GM21447 (cell line): ENCODE data around the gene PRR33.
"Not testable (repeated sequence)": the region's sequence is repeated elsewhere in the genome, so short reads cannot be mapped to it uniquely, and the experiment has no call there.

Experiments used
- ATAC-seq: cut with Tn5 transposase; IDR thresholded peaks from one replicate; pipeline ENCODE4 v1.9.1; 2021; ENCODE audit not compliant: unreplicated experiment

The PRR33 gene

DNA sequence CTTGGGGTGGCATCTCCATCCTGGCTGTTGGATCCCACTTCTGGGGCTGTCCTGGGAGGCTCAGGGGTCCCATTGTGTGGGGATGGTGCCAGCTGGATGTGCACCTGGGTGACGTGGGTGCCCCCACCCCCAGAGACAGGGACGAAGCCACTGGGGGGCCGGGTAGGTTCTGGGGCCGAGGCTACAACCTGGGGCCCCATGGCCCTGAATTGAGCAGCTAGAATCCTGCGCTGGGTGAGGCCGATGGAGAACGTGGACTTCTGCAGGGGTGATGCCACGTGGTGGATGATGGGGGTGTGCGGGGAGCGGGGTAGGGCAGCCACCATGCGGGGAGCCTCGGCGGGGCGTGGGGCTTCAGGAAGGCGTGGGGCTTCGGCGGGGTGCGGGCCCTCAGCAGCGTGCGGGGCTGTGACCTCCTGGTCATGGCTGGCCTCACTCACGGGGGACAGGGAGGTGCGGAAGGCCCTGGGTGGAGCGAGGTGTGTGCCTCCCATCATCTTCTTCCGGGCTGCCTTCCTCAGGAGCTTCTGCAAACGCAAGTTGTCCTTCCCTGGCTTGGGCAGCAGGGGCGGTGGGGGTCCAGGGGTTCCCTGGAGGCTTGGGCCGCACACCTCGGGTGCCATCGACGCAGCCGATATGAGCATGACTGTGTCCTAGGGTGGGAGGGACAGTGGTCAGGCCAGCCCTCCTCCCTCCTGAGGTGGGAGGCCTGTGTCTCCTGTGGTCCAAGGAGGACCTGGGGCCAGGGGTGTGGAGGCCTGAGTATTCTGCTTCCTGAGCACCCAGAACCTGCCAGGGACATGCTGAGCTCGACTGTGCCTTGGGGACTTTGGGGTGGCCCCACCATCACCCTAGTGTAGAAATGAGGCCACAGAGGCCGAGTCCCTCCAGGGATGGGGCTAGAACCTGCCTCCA is 1.5 kb downstream of the PRR33 start:
- no peak for ATAC-seq

DNA sequence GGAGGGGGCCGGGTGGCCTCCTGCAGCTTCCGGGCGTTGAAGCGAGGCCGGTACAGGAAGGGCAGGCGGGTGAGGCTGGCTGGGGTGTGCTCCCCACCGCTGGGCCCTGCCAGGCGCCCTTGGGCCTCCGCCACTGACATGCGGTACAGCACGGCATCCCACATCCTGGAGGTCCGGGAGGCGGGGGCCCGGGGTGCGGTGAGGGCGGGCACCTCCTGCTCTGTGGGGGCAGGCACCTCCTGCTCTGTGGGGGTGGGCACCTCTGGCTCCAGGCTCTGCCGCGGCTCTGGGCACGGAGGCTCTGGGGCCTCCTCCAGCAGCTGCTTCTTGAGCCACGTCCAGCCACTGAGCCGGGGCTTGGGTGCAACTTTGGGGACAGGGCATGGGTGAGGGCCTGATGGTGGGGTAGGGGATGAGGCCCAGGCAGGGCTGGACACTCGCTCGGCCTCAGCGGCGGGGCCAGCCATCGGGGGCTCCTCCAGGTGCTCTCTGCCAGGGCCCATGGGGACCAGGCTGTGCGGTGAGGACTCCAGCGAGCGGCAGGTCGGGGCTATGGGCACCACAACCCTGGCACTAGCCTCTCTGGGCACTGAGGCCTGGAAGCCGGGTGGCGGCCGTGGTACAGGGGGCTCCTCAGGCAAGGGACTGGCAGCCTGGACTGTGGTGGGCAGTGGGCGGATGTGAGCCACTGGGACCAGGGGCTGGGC is 2.3 kb downstream of the PRR33 start:
- no peak for ATAC-seq

DNA sequence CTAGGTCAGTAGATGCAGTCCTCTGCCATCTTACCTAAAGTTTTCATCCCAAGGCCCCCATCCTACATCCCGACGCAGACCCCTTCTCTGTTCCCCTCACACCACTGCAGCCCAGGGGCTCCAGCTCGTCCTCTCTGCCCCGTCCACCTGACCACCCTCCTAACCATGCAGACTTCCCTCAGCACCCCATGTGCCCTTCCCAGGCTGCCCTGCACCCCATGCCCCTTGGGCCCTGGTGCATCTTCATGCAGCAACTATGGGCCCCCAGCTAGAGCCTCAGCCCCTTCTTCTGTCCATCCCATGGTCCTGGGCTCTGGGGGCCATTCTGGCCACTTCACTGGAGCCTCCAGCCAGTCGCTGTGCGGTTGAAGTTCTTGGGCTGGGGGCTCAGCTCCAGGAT is 2.9 kb downstream of the PRR33 start:
- ATAC-seq: no peak

DNA sequence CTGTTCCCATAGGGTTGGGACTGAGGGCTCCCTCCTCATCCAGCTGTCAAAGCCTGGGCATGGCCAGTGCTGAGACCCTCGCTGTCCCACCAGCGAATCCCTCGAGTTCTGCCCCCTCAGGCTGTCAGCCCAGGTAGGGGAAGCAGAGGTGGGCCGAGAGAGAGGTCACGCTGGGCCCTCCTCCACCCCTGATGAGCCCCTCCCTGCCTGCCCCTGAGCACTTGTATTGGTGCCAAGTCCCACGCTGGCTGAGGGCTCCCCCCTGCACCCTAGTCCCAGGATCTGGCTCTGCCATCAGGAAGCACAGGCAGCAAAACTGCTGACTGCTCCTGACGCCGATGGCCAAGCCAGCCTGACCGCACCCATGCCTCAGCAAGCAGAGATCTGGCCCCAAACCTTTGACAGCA is 3.3 kb downstream of the PRR33 start:
- no peak for ATAC-seq

DNA sequence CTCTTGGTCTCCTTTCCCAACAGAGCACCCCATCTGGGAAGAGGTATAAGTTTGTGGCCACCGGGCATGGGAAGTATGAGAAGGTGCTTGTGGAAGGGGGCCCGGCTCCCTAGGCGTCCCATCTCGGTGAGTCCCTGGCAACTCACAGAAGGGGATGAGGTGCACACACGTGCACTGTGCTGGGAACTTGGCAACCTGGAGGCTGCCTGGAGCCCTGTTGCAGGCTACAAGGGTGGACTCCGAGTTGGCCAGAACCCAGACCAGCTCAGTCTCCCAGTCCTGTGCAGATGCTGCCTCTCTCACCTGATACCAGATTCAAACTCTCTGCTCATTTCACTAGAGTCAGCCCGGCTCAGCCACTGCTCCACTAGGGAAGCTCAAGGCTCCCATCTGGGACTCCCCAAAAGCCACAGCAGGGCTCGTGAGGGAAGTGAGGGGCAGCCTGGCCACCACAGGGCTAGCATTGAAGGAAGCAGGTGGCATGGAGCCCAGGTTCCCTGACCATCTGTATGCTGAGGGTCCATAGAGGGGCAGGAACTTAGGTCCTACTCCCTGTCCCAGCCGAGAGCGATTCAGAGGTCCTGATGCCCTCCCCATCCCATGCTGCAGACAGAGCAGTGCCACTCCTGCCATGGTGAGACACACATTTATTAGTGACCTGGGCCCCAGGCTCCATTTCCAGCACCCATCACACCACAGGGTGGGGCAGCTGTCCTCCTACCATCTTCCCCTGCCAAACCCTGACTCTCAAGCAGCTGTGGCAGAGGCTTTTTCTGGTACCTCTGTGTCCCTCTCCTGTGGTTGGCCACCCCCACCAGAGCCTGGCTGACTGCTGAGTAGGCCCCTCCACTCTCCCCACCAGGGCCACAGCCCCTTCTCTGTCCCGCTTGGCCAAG is 4.0 kb downstream of the PRR33 start:
- ATAC-seq: no peak

DNA sequence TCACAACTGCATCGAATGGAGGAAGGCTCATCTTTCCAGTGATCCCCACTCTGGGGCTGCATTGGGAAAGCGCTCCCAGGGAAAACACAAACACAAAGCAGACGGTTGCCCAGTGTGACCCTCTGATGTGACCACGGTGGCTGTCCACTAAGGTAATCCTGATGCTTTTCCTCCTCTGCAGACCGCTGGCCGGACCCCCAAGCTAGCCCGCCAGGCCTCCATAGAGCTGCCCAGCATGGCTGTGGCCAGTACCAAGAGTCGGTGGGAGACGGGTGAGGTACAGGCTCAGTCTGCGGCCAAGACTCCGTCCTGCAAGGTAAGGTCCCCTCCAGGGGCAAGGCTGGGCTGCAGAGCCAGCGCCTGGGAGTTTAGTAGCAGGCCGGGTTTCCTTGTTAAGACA is 5.1 kb downstream of the PRR33 start:
- not testable (repeated sequence) for ATAC-seq

DNA sequence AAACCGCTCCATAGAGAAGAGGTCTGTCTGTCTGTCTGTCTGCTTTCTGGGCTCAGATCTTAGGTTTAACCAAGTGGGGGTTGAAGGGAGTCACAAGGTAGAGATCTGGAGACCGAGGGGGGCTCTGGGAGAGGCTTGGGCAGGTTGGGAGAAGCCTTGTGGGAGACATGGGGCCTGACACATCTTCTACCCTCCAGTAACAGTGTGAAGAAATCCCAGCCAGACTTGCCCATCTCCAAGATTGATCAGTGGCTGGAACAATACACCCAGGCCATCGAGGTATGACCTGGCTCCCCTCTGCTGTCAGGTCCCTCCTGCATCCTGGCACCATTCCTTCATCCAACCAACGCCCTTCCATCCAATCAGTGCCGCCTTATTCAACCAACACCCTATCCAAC is 7.4 kb downstream of the PRR33 start:
- no peak for ATAC-seq

DNA sequence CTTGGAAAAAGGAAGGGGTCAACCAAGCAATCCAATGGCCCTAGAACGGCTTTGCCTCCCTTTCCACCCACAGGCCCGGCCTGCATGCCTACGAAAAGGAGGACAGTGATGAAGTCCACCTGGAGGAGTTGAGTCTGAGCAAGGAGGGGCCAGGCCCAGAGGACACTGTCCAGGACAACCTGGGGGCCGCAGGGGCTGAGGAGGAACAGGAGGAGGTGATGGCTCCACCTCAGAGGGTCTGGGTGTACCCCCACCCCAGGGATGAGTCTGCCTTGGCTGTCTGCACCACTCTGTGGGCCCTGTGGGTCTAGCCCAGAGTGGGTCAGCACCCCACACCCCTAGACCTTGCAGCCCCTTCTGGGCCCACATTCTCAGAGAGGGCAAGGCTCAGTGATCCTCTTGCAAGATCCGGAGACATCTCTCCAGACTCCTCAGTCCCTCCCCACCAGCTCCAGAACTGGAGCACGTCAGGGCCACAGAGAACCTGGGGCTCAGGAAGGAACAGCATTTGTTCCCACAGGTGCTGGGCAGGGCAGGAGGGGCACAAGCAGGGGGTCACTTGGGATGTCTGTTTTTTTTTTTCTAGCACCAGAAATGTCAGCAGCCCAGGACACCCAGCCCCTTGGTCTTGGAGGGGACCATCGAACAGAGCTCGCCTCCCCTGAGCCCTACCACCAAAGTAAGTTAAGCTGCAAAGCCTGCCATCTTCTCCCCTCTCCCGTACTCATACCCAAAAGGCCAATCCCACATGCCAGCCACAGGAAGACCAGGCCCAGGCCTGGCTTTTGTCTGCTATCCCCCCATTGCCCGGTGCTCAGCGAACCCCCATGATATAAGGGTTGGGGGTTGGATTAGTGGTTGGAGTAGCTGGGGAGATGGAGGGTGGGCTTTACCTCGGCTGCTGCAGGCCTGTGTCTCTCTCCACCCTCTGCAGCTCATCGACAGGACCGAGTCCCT is 8.1 kb downstream of the PRR33 start:
- ATAC-seq: no peak

DNA sequence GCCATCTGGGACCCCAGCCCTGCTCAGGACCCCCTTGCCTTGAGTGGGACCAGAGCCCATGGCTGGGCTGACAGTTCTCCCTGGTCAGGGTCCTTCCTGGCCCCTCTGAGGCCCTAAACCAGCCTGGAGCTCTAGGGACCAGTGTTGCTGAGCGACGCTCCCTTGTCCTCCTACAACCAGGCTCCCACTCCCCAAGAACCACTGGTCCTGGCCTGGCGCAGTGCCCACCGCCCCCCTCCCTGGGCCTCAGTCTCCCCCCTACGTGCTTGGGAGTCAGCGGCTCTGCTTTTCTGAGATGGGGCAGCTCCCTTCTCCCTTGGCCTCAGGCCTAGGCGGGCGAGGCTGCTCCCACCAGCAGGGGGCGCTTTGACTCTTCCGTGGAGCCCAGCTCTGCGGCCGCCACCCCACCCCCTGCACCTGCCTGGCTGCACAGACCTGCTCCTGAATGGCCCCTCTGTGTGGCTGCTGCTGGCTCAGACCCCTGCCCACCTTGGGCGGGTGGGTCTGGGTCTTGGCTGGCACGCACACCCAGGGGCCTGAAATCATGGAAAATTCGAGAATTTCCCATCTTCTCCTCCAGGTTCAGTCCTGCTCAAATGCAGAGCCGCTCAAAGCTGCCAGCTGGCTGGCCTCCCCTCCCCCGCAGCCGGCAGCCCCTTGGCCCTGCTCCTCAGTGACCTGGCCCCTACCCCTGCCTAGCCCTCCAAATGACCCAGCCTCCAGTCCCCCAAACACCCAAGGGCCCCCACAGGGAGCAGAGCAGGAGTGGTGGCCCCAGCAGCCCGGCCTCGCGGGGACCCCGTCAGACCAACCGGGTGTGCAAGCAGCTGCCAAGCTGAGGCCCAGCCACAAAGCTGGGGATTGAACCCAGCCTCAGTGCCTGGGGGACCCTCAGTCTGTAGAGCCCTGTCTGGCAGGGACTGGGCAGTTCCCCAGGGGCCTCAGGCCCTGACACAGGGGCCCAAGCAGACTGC is 9.1 kb downstream of the PRR33 start:
- no peak for ATAC-seq

DNA sequence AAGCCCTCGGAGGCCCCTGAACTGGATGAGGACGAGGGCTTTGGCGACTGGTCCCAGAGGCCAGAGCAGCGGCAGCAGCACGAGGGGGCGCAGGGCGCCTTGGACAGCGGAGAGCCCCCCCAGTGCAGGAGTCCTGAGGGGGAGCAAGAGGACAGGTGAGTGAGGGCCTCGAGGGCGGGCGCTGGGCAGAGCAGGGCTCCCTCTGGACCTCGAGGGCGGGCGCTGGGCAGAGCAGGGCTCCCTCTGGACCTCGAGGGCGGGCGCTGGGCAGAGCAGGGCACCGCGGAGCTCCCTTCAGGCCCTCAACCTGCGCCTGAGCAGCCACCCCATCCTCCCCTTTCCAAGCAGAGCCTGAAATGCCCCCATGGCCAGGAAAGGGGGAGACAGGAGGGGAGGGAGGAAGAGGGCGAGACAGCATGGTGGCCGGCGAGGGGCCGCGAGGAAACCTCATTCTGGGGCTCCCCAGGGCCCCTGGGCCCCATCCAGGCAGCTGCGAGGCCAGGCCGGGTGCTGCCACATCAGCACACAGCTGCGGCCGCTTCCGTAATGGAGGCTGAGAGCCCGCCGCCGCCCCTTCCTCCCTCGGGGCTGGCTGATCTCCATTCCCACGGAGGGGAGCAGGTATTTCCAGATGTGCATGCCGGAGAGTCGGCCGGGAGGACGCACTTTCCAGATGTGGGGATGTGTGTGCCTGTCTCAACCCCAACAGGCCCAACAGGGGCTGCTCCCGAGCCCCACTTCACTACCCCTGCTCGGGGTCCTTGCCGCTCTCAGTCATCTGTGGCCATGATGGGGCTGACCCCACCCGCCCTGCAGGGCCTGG is 10.0 kb downstream of the PRR33 start:
- no peak for ATAC-seq

DNA sequence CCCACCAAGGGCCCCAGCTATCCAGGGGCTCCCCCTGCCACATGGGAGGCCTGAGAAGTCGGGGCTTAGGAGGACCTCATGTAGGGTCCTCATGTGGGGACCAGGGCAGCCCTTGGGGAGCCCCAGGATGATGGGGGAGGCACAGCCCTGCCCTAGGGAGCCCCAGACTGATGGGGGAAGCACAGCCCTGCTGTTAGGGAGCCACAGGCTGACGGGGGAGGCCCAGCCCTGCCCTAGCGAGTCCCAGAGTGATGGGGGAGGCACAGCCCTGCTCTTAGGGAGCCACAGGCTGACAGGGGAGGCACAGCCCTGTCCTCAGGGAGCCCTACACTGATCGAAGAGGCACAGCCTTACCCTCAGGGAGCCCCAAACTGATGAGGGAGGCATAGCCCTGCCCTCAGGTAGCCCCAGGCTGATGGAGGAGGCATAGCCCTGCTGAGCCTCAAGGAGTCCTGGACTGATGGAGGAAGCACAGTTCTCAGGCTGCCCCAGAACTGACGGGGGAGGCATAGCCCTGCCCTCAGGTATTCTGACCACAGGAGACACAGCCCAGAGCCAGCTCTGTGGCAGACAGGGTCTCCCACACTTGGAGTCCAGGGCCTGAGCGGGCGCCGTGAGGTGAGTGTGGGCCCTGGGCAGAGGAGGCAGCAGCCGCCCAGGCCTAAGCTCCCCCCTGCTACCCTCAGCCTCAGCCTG is 10.8 kb downstream of the PRR33 start:
- no peak for ATAC-seq

DNA sequence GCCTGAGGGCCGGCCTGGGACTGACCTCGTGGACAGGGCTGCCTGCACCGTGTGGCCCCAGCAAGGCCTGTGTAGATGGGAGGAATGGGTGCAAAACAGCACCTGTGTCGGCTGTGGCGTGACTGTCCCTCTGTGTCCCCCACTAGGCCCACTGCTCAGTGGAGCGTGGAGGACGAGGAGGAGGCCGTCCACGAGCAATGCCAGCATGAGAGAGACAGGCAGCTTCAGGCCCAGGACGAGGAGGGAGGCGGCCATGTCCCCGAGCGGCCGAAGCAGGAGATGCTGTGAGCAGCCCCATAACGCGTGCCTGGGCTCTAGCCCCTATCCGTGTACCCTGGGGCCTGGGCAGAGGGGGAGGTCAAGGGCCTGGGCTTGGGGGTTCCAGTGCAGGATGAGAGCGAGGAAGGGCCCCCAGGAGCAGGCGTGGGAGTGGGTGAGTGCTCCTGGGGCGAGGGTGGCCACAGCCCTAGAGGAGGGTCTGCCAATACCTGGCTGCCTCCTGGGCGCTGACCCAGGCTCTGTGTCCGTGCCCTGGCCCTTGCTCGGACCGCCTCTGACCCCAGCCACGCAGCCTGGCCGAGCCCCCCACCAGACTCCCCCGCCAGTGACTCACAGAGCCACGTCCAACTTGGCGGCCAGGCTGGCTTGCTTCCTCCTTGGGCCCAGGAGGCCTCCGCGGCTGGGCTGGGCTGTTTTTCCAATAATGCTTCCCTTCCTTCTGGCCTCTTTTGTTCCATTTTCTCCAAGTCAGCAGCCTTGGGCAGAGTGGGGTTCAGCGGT is 11.6 kb downstream of the PRR33 start:
- no peak for ATAC-seq

DNA sequence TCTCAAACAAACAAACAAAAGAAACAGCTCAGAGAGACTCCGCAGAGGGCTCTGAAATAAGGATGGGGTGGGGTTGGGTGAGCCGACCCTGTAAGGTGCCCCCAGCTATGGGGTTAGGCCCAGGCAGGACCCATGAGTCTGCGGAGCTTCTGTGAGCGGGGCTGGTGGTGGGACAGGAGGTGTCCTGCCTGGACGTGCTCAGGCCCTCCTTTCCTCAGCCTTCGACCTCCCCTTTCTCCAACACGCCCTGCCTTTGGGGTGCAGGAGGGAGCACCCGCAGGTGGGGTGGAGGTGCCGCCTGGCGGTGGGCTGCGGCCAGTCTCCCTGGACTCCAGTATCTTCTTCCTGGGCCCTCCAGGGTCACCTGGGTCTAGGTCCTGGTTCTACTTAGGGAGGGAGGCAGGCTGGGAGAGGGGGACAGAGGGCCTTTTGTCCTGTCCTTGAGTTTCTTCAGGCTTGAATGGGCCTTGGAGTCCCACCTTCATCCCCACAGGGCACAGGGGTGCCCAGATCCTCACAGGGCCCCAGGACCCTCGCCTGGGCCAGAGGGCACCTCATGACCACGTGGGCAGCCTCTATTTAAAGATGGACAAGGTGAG is 12.3 kb downstream of the PRR33 start:
- ATAC-seq: no peak

DNA sequence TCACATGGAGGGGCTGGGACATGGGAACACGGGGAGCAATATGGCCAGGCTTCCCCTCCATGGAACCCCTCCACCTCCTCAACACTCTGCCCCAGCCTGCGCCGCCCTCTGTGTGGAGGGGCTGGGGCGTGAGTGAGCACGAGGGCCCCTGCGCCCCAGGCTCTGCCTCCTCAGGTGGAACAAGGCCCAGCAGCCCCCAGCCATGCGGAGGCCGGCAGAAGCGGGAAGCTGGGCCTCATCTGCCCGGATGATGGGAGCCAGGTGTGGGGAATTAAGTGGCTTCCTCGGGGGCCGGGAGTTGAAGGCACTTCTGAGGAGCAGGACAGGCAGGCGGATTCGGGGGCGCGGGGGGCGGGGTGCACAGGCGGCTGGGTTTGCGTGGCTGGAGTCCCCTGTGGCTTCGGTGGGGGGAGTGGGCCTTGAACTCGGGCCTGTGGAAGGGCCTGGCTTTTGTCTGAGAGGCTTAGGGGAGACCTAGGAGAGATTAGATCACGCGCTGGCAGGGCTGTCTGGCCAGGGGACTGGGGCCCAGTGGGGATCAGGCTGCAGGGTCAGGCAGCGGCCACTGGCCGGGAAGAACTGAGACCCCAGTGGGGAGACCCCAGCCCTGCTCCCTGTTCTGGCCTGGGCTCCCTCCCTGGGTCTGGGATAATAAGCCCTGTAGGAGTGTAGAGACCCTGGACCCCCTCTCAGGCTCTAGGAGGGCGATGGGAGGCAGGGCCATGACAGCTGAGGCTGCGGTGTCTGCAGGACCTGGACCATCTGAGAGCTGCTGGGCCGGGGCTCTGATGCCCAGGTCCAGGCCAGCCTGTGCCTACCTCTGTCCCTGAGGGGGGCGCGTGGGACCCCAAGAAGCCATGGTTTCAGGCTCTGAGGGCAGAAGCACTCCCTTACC is 13.3 kb downstream of the PRR33 start:
- no peak for ATAC-seq
